ENCODE results near the gene DNAJA1. TPM values are rescaled to one million over a fixed set of nuclear protein-coding genes. Genes with fewer than 3 reads are reported as not detected.

Gene DNAJA1
- total RNA-seq: 100 to 1,000 TPM in 1 of 3 donors, 10 to 100 TPM in 2; 47.3 to 122 (median 74.4) TPM
- long read RNA-seq, donor 1, transcript DNAJA1-201 (9 exons, 2,381 nt): major isoform, 249 of 259 reads
- long read RNA-seq, donor 1, partial matches to known transcripts: 1 of 259 reads
- long read RNA-seq, donor 1, other reads (novel, unspliced or antisense): 9 of 259 reads
- long read RNA-seq, donor 2, transcript DNAJA1-201 (9 exons, 2,381 nt): major isoform, 147 of 180 reads
- long read RNA-seq, donor 2, partial matches to known transcripts: 23 of 180 reads
- long read RNA-seq, donor 2, other reads (novel, unspliced or antisense): 10 of 180 reads

DNA sequence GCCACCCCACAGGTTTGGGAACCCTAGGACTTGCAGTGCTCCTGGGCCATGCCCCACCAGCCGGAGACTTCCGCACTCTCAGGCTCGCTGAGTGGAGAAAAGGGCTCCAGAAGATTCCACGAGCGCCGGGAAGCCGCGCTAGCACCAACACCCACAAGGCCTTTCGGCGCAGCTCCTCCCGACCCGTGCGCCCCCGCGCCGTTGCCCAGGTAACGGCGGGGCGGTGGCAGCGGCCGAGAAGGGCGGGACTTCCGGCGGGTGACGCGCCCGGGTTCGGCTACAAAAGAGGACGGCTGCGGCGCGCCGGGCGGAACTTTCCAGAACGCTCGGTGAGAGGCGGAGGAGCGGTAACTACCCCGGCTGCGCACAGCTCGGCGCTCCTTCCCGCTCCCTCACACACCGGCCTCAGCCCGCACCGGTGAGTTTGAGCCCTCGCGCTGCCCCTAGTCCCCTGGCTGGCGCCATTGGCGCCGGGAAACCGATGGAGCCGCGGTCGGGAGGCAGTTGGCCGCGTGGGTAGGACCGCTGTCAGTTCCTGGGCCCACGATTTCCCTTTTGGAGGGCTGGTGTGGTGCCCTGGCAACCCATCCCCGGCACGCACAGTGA lies at the start of gene DNAJA1:
DNAJA1 (plus strand) TSS at position 308 of the 606 bp plus-strand sequence. CDS start 1,212 bp downstream, outside the sequence.
- Histone ChIP-seq H3K4me3 (peak within 1 kb of the TSS; percentile 91), H3K36me3 (ENCODE audit: low read depth) (no peaks in the 10 kb centered on the region), H3K4me1 (ENCODE audit: low read depth) (peaks cover 39% of the 10 kb centered on the region), H3K9me3 (no peaks in the 10 kb centered on the region)
- DNase-seq (peak; percentile 94 to 98 (median 96)), ATAC-seq (peak; percentile 97)
- TF ChIP-seq, protein P1, sequence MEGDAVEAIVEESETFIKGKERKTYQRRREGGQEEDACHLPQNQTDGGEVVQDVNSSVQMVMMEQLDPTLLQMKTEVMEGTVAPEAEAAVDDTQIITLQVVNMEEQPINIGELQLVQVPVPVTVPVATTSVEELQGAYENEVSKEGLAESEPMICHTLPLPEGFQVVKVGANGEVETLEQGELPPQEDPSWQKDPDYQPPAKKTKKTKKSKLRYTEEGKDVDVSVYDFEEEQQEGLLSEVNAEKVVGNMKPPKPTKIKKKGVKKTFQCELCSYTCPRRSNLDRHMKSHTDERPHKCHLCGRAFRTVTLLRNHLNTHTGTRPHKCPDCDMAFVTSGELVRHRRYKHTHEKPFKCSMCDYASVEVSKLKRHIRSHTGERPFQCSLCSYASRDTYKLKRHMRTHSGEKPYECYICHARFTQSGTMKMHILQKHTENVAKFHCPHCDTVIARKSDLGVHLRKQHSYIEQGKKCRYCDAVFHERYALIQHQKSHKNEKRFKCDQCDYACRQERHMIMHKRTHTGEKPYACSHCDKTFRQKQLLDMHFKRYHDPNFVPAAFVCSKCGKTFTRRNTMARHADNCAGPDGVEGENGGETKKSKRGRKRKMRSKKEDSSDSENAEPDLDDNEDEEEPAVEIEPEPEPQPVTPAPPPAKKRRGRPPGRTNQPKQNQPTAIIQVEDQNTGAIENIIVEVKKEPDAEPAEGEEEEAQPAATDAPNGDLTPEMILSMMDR (IDR thresholded peaks at IDR 0.05): no peak
- intact Hi-C loops (cut with DNase I, micrococcal nuclease): no loop called here

DNA sequence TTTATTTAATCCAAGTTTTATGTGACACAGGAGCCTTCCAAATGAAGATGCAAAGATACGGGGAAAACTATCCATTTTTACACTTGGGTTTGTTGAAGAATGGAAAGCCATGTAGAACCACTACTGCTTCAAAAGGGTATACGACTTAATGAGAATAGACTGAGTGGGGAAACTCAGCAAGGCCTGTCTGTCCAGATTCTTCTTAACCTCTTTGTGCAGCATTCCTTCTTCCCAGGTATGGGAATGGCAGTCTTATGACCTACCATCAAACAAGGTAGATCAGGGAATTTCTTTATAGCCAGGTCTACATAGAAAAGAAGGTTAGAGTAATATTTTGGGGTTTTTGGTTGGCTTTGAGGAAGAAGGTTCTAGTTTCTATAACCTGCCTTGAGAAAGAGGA lies 47.0 kb upstream of the DNAJA1 start:
- Histone ChIP-seq H3K36me3 (ENCODE audit: low read depth) (no peaks in the 10 kb centered on the region), H3K9me3 (no peaks in the 10 kb centered on the region), H3K4me3 (no peak overlapping the region), H3K4me1 (ENCODE audit: low read depth) (no peaks in the 10 kb centered on the region)
- TF ChIP-seq, protein P1 (IDR thresholded peaks at IDR 0.05): no peak
- ATAC-seq: no peak
- DNase-seq: no peak
- intact Hi-C loops (cut with DNase I, micrococcal nuclease): loop anchor here (5.0 to 10.0 kb wide), 2 partner anchors 393 to 591 kb away; no protein-coding TSS in a partner anchor

DNA sequence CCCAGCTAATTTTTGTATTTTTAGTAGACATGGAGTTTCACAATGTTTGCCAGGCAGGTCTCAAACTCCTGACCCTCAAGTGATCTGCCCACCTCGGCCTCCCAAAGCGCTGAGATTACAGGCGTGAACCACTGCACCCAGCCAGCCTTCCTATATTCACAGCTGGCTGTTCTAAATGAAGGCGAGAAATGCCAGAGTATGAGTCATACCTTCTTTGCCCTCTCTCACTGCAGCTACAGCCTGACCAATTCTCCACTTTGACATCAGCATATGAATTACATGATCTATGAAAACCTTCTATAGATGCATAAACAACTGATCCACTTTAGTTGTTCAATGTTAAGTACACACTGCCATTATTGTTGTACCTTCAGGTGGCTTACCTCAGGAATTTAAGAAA lies 38.1 kb upstream of the DNAJA1 start:
- TF ChIP-seq, protein P1 (IDR thresholded peaks at IDR 0.05): no peak
- H3K36me3 ChIP-seq (ENCODE audit: low read depth): peaks cover 4% of the 10 kb centered on the region

DNA sequence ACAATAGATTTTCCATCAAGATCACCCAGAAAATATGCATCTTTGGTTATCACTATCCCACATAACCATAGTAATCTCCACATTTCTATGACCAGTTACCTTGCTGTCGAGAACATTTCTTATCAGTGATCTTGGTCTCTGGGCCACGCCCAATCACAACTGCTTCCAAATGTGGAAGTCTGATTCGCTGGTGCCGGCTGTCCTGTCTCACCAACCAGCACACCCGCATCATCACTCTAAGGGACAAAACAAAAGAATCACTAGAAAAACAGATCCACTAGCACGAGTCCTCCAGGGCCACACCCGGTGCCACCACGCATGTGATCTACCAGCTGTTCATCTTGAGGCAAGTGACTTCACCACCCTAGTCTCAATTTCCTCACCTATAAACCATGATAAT lies 35.4 kb upstream of the DNAJA1 start:
- no peak overlapping the region for H3K4me3 ChIP-seq
- intact Hi-C loops (cut with DNase I, micrococcal nuclease): no loop called here
- no peak for ATAC-seq
- peaks cover 4% of the 10 kb centered on the region for H3K36me3 ChIP-seq (ENCODE audit: low read depth)
- H3K9me3 ChIP-seq: no peaks in the 10 kb centered on the region
- TF ChIP-seq, protein P1 (IDR thresholded peaks at IDR 0.05): no peak
- no peaks in the 10 kb centered on the region for H3K4me1 ChIP-seq (ENCODE audit: low read depth)
- DNase-seq: no peak

More for the DNA sequence above, 38.1 kb upstream of the DNAJA1 start:
- intact Hi-C loops (cut with DNase I, micrococcal nuclease): no loop called here
- H3K9me3 ChIP-seq: no peaks in the 10 kb centered on the region
- H3K4me1 ChIP-seq (ENCODE audit: low read depth): no peaks in the 10 kb centered on the region
- ATAC-seq: no peak
- no peak overlapping the region for H3K4me3 ChIP-seq
- no peak for DNase-seq

DNA sequence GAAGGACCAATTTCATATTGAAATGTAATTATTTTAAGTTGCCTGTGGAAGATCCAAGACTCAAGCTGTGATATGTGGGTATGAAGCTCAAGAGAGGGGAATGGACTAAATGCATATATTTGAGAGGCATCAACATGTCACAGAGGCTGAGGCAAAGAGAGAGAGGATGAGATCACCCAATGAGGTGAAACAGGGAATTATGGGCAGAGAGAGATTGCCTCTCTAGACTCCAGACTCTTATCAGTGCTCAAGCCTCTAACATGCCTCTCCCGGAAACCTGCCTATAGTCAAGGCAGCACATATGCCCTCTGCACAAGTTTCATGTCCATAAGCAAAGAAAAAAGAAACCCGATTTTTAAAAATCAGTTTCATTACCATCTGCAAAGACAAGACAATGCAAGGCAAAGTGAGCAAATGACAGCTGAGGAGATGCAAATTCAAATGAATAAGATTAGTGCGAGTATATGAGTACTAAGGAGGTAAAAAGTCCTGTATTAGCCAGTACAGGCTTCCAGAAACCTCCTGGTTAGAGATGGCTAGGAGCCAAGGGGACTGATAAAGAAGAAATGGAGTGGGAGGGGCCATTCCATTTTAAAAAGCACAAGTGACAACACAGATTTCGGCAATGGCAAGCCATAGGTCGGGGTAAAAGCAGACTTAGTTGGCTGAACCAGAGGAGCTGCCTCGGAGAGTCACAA lies 33.0 kb upstream of the DNAJA1 start:
- Histone ChIP-seq H3K4me3 (no peak overlapping the region), H3K36me3 (ENCODE audit: low read depth) (peaks cover 2% of the 10 kb centered on the region), H3K4me1 (ENCODE audit: low read depth) (no peaks in the 10 kb centered on the region), H3K9me3 (no peaks in the 10 kb centered on the region)
- ATAC-seq (no peak), DNase-seq (no peak)
- intact Hi-C loops (cut with DNase I, micrococcal nuclease): no loop called here
- TF ChIP-seq, protein P1 (IDR thresholded peaks at IDR 0.05): no peak

Data from mucosa of descending colon (tissue), 3 donors.